Adipocyte (in vitro differentiated cells): Measurements from ENCODE around the gene NKD2.

Source experiments
- DNase-seq: peaks from one replicate; pipeline ENCODE4 v3.0.0-alpha.2; 2015; ENCODE audit warnings: low read depth
- H3K27me3 ChIP-seq: replicated peaks from 2 replicates; pipeline ENCODE4 v1.7.0; 2013; ENCODE audit warnings: mild to moderate bottlenecking, low read length, moderate library complexity; ENCODE audit not compliant: control insufficient read depth, insufficient read depth
- H3K36me3 ChIP-seq: 2 replicates; pipeline ENCODE4 v1.7.0; 2013; ENCODE audit warnings: low read length, mild to moderate bottlenecking, moderate library complexity; ENCODE audit not compliant: control insufficient read depth, insufficient read depth, severe bottlenecking
- H3K4me1 ChIP-seq: 2 replicates; pipeline ENCODE4 v1.7.0; 2013; ENCODE audit warnings: mild to moderate bottlenecking, low read length, moderate library complexity; ENCODE audit not compliant: control insufficient read depth, insufficient read depth
- H3K4me3 ChIP-seq: 2 replicates; pipeline ENCODE4 v1.7.0; 2013; ENCODE audit warnings: mild to moderate bottlenecking, low read length, moderate library complexity
- H3K9ac ChIP-seq: 2 replicates; pipeline ENCODE4 v1.7.0; 2013; ENCODE audit warnings: mild to moderate bottlenecking, low read length, moderate library complexity
- H3K9me3 ChIP-seq: 2 replicates; pipeline ENCODE4 v1.7.0; 2013; ENCODE audit warnings: mild to moderate bottlenecking, low read length, moderate library complexity; ENCODE audit not compliant: control insufficient read depth

NKD2 gene

GRCh38 chr5:1085391-1085790 lies 76.8 kb downstream of the NKD2 start:
- DNase-seq, result no peak
- Histone ChIP-seq H3K27me3 (no peaks in the 10 kb centered on the region), H3K9ac (no peak overlapping the region), H3K4me3 (no peak overlapping the region), H3K4me1 (peaks cover 2% of the 10 kb centered on the region), H3K36me3 (peaks cover 40% of the 10 kb centered on the region), H3K9me3 (no peaks in the 10 kb centered on the region)

GRCh38 chr5:1086137-1086536 lies 77.5 kb downstream of the NKD2 start:
- H3K9me3 ChIP-seq, result no peaks in the 10 kb centered on the region
- H3K9ac ChIP-seq, result no peak overlapping the region
- H3K36me3 ChIP-seq, result peaks cover 41% of the 10 kb centered on the region
- peaks cover 6% of the 10 kb centered on the region for H3K4me1 ChIP-seq
- H3K4me3 ChIP-seq, result no peak overlapping the region
- H3K27me3 ChIP-seq, result no peaks in the 10 kb centered on the region
- no peak for DNase-seq

GRCh38 chr5:1086871-1087270 lies 78.3 kb downstream of the NKD2 start:
- Histone ChIP-seq H3K9ac (no peak overlapping the region), H3K9me3 (no peaks in the 10 kb centered on the region), H3K4me3 (no peak overlapping the region), H3K27me3 (no peaks in the 10 kb centered on the region), H3K4me1 (peaks cover 6% of the 10 kb centered on the region), H3K36me3 (peaks cover 40% of the 10 kb centered on the region)
- DNase-seq, result no peak

- no peak overlapping the region for H3K4me3 ChIP-seq
- H3K9me3 ChIP-seq, result no peaks in the 10 kb centered on the region
- no peaks in the 10 kb centered on the region for H3K27me3 ChIP-seq
- peaks cover 6% of the 10 kb centered on the region for H3K4me1 ChIP-seq
- H3K36me3 ChIP-seq, result peaks cover 40% of the 10 kb centered on the region
- no peak overlapping the region for H3K9ac ChIP-seq
- no peak for DNase-seq
Observed at GRCh38 chr5:1087428-1087827, 78.8 kb downstream of the NKD2 start.

- H3K9ac ChIP-seq, result no peak overlapping the region
- no peaks in the 10 kb centered on the region for H3K9me3 ChIP-seq
- H3K4me1 ChIP-seq, result peaks cover 6% of the 10 kb centered on the region
- H3K4me3 ChIP-seq, result no peak overlapping the region
- no peaks in the 10 kb centered on the region for H3K27me3 ChIP-seq
- H3K36me3 ChIP-seq, result peaks cover 40% of the 10 kb centered on the region
- no peak for DNase-seq
Observed at GRCh38 chr5:1088031-1088430, 79.4 kb downstream of the NKD2 start.
